HTERT RPE-1 (cell line): ENCODE data around the gene NFATC1.

Experiments
- in situ Hi-C: fragments of 300-500 bp; cut with MboI; formaldehyde crosslinking; loops from 4 replicates; pipeline ENCODE4 v1.14.3; 2020; ENCODE audit warnings: low sequenced_read_pairs

NFATC1 gene

DNA sequence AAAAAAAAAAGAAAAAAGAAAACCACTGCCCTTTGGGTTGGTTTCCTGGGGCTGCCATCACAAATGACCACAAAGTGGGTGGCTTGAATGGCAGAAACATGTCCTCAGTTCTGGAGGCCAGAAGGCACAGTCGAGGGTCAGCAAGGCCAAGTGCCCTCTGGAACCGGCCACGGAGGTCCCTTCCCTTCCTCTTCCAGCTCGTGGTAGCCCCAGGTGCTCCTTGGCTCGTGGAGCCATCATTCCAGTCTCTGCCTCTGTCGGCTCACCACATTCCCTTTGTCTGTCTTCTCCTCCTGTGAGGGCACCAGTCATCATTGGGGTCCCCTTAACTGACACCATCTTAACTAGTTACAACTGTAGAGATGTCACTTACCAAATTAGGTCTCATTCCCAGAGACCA is 8.5 kb upstream of the NFATC1 start:
- in situ Hi-C loops = no loop called here

- in situ Hi-C loops = no loop called here
Observed at GRCh38 chr18:79387615-79388014, 8.1 kb upstream of the NFATC1 start.

DNA sequence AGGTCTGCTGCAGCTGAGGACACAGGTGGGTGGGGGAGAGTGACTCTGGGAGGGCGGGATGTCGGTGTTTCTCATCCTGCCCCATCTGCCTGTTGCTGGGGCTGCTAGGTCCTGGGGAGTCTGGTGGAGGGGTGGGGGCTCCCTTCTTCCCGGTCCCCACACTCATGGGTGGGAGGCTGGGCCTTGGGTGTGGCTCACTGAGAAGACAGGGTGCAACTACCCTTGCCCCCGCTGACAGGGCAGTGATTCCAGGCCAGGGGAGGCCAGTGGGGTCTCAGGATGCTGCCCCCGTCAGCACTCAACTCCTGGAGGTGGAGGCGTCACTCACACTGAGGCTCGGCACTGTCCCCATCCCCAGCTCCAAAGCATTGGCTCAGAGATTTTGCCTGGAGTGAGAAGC is 7.7 kb upstream of the NFATC1 start:
- in situ Hi-C loops = no loop called here

- in situ Hi-C loops = no loop called here
Observed at GRCh38 chr18:79389689-79390088, 6.0 kb upstream of the NFATC1 start.

- in situ Hi-C loops = no loop called here
Observed at GRCh38 chr18:79392226-79392625, 3.5 kb upstream of the NFATC1 start.

- in situ Hi-C loops = no loop called here
Observed at GRCh38 chr18:79393181-79393634, 2.5 kb upstream of the NFATC1 start.

DNA sequence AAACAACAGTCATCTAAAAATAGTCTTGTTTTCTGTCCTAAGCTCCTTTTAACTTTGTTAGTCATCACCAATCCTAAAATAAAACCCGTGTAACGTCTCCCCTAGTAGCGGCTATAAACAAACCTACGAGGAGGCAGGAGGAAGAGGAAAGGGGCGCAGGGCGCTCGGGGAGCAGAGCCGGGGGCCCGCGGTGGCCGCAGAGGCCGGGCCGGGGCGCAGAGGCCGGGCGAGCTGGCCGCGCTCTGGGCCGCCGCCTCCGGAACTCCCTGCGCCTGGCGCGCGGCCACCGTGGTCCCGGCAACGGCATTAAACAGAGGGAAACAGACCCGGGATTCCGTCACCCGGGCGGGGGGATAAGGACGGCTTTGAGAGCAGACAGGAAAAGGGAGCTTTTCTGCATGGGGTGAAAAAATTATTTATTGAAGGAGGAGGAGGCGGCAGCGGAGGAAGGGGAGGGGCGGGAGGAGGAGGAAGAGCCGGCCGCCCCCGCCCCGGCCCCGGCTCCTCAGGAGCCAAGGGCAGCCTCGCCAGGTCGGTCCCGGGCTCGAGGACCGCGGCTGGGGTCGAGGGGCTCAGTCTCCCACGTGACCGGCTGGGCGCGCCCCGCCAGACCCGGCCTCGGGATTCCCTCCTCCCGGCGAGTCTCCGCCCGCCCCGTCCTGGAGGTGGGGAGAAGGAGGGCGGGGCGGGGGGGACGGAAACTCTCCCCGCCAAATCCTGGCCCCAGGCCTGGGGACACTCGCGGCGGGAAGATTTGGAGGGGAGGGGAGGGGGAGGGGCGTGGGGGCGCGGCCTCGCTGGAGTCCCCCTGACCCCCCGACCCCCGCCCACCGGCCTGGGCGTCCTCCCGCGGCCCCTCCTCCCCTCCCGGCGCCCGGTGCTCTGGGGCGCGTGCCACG is 1.8 kb upstream of the NFATC1 start:
- in situ Hi-C loops = no loop called here

DNA sequence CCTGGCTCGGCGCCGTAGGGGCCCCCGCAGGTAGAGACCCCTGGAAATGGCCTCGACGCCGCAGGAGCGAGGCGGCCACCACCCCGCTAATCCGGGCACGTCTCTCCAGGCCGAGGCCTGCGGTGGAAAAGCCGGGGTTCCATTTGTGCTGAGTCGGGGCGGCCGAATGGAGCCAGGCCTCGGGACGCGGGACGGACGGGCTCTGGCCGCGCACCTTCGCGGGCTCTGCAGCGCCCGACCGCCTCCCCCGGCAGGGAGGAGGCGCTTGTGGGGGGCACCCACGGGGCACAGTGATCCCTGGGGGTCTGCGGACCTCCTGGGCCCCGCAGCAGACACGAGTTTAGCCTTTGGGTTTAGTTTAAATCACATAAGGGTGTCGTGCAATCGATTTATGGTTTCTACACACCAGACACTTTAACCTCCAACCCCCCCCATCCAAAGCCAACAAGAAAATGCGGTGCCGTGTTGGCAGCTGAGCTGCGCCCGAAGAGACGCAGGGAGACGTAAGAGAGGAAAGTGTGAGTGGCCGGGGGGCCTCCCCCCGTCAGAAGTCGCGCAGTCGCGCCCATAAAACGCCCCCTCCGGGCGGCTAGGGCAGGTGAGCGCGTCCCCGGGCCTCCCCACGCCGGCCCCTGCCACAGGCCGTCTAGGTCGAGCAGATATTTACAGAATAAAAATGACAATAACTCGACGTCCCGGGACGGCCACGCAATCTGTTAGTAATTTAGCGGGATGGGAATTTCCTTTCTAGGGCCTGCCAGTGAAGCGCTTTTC is 1.0 kb upstream of the NFATC1 start:
- in situ Hi-C loops = no loop called here

DNA sequence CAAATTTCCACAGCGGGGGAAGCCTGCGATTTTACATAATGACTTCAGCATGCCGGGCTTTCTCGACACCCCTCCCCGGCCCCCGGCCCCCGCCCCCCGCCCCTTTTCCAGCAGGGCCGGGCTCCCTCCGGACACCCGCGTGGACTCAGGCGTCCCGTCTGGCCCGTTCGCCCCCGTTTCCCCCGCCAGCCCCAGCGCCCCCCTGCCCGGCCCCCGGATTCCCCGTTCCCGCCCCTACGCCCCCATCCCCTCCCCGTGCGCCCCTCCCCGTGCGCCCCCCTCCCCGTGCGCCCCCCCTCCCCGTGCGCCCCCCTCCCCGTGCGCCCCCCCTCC is 456 bp upstream of the NFATC1 start:
- in situ Hi-C loops = no loop called here

DNA sequence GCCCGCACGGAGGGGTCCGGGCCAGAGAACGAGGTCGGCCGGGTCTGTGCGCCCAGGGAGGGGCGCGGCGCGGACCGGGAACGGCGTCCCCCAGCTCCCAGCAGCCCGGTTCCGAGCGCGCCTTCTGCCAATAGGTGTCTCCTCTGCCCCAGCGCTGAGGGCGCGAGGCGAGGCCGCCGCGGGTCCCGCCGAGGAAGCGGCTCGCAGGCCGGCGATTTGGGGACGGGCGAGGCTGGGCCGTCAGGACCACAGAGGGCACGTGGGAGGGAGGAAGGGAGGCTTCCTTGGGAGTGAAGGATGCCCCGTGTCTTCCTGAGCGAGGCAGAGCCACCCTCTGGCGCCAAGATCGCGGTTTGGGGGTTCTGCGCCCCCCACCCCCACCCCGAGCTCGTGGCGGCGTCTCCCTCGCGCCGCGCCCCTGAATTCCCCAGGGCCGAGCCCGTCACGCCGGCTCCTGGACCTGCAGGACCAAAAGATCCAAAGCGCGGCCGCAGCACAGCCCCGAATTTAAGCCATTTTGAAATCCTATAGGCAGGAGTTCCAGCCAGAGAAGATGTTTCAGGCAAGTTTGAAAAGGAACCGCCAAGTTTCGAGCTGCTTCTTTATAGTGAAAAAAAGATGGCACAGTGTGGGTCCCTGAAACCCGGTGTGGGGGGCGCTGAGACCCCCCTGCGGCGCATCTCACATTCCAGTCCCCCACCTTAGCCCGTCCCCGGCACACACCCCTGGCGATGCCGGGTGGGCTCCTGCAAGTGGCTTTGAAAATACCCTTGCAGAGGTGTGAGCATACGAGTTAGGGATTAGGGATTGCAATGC is 909 bp downstream of the NFATC1 start:
- in situ Hi-C loops = no loop called here

- in situ Hi-C loops = no loop called here
Observed at GRCh38 chr18:79397247-79397829, 1.6 kb downstream of the NFATC1 start.

DNA sequence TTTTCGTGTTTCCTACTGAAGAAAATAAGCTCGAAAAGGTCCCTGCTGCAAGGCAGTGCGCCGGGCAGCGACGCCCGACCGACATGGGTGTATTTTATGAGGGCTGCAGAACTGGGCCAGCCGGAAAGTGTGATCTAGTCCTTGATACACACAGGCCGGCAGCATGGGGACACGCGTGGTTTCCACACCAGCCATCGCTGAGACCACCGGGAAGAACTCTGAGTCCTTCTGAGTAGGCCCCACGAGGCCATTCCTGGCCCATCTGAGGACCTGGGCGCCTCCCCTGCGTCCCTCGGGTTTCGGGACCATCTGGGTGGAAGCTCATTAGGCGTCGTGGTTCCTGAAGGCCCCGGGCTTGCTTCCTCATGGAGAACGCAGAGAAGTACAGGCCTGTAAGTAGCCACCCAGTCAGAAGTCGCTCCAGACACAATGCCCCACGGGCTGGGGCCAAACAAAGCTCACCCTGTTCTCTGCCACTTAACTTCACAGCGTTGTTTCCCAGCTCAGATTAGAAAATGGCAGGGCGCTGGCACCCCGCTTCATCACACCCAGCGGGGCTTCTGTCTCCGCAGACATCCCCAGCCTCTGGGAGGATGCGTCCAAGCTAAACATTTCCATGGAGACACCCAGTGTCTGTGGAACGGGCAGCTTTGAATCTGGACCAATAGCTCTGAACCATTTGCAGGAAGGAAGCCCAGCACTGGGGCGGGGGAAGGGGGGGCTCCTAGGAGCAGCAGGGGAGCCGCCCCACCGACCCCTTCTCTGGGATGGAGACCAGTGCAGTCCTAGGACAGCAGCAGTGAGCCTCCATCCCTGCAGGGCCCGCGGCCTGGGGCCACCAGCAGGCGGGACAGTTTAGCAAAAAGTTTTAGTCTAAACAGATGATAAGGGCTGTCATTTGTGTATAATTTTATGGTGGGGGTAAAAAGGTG is 2.4 kb downstream of the NFATC1 start:
- in situ Hi-C loops = no loop called here

DNA sequence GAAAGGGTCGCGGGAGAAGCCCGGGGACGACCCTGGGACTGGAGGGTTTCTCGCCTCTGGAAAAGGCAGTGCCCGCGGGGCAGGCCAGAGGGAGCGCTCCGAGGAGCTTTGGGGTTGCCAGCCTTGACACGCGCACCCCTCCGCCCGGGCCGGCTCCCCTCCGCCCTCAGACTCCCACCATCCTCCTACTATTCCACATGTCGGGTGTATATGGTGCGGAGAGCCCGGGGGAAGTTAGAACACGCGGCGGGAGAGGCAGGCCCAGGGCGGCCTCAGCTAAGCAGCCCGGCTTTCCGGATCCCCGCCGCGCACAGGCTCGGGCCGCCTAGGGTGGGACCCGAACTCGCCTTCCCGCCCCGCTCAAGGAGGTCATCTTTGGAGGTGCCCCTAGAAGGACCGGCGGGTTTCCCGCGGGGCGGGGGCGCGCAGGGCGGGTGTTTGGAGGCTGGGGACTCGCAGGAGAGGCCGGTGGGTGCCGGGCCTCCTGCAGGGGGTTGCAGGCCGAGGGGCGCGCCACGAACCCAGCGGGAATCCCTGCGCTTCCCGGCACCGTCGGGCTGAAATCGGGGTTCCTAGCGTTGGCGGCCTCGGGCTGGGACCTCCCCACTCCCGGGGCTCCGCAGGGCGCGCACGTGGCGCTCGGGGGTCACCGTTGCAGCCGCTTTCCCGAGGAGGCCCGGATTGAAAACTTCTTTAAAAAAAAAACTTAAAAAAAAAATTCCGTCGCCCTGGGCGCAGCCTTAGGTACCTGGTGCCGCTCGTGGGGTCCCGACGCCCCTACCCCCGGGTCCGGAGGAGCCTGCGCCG is 3.7 kb downstream of the NFATC1 start:
- in situ Hi-C loops = no loop called here

DNA sequence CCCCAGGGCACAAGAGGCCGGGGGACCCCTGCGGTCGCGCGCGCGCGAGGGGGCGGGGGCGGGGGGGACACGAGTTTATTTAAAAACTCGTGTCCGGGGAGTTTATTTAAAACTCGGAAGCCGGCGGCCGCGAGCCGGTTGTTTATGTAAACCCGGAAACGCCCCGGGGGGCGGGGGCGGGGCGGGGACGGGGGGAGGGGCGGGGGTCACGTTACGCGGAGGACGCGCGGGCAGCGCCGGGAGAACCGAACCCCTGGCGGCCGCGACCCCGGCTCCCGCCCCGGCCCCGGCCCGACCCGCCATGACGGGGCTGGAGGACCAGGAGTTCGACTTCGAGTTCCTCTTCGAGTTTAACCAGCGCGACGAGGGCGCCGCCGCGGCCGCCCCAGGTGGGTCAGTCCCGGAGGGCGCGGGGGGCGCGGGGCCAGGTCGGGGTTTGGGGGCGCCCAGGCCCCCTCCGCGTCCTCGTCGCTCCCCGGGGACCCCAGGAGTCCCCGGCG is 4.4 kb downstream of the NFATC1 start:
- in situ Hi-C loops = no loop called here

GRCh38 chr18:79400591-79401381 is 5.1 kb downstream of the NFATC1 start:
- in situ Hi-C loops = no loop called here

DNA sequence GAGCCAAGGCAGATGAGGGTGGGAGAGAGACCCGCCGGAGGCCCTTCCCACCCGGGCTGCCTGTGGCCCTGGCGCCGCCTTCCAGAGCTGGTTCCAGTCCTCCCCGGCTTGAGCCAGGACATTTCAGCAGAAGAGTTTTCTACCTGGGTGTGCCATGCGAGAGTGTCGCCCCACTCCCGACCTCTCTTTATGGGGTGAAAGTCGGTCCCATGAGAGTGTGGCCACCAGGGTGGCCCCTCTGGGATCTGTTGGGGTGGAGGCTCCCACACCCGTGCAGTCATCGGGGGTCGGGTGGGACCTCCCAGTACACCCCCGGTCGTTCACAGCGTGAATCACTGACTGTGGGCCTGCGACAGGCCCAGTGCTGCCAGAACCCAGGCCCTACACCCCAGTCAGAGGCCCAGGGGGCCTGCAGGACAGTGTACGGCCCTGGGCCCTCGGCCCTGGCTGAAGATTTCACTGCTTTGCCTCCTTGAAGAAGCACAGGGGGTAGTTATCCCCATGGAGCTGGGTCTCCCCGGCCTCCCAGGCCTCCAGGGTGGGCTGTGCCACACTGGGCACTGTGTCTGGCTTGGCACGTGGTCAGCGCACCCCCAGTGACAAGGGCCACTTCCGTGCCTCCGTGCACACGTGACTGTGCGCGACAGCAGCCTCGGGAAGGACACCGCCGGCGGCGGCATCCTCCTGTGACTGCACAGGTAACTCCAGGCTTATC is 5.9 kb downstream of the NFATC1 start:
- in situ Hi-C loops = no loop called here

DNA sequence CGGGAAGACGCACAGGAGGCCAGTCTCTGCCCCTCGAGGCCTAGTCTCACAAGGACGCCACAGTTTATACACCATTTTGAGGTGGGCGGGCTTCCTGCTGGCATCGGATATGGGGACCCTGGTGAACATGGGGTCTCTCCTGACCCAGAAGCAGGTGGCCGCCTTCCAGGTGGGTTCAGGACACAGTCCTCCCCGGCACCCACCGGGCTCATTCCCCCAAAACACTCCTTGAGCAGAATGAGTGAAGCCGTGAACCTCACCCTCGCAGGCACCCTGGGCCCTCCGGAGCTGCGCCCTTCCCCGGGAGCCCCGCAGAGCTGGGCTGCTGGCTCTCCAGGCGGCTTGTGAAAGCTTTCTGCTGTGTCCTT is 6.5 kb downstream of the NFATC1 start:
- in situ Hi-C loops = no loop called here
